HTR-8/SVneo (cell line): ENCODE measurements around the gene RXFP3.
A peak's percentile ranks its signal among the peaks of the same experiment; 100 is the strongest.
"Not testable (repeated sequence)": the region's sequence is repeated elsewhere in the genome, so short reads cannot be mapped to it uniquely, and the experiment has no call there.

Source experiments
- DNase-seq: peaks from one replicate; pipeline ENCODE4 v3.0.0; 2011; ENCODE audit warnings: low spot score, mixed read lengths; ENCODE audit not compliant: insufficient read length
- FAIRE-seq: peaks from 2 replicates; lab custom pipeline; 2011; peaks lifted over from hg19 to GRCh38; lab: Jason Lieb, UNC

RXFP3 gene, protein sequence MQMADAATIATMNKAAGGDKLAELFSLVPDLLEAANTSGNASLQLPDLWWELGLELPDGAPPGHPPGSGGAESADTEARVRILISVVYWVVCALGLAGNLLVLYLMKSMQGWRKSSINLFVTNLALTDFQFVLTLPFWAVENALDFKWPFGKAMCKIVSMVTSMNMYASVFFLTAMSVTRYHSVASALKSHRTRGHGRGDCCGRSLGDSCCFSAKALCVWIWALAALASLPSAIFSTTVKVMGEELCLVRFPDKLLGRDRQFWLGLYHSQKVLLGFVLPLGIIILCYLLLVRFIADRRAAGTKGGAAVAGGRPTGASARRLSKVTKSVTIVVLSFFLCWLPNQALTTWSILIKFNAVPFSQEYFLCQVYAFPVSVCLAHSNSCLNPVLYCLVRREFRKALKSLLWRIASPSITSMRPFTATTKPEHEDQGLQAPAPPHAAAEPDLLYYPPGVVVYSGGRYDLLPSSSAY

DNA sequence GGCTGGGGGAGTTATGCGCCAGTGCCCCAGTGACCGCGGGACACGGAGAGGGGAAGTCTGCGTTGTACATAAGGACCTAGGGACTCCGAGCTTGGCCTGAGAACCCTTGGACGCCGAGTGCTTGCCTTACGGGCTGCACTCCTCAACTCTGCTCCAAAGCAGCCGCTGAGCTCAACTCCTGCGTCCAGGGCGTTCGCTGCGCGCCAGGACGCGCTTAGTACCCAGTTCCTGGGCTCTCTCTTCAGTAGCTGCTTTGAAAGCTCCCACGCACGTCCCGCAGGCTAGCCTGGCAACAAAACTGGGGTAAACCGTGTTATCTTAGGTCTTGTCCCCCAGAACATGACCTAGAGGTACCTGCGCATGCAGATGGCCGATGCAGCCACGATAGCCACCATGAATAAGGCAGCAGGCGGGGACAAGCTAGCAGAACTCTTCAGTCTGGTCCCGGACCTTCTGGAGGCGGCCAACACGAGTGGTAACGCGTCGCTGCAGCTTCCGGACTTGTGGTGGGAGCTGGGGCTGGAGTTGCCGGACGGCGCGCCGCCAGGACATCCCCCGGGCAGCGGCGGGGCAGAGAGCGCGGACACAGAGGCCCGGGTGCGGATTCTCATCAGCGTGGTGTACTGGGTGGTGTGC lies at the start of gene RXFP3:
Gene RXFP3, plus strand, starts transcription at position 6 of the 636 bp plus-strand sequence. Its CDS starts 355 bp downstream, at position 361.
- FAIRE-seq (no peak), DNase-seq (no peak)

DNA sequence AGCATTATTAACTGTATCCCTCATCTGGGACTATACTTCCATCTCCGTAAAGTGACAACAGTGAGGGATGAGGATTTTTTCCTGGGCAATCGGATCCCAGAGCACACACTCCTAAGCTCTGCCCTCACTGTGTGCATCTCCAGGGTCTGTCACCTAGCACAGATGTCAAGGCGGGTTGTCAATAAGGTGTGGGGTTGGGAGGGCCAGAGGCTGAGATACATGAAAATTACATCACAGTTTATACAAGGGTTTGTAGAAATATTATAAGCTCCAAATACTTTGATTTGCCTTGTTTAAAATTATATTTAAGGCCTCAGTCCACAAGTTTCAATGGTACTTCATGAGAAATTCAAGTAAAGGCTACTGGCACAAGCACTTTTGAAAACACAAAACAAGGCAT lies 48.9 kb upstream of the RXFP3 start:
- FAIRE-seq, result no peak

DNA sequence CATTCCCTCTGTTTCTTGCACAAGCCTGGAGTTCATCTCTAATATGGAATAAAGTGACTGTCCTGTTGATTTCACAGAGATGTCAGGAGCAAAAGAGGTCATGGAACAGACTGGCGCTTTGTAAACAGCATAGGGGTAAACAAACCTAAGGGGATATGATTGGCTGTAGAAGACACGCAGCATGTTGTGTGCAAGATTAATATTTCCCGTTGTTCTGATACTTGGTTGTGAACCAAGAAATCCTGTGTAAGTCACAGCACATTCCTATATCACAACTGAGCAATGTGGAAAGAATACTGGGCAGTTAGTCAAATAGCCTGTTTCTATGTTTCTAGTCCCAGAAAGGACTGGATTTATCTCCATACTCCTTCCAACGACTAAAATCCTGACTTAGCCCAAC lies 47.6 kb upstream of the RXFP3 start:
- FAIRE-seq (peak; percentile 74), DNase-seq (no peak)

More for the DNA sequence above, 48.9 kb upstream of the RXFP3 start:
- DNase-seq, result no peak

DNA sequence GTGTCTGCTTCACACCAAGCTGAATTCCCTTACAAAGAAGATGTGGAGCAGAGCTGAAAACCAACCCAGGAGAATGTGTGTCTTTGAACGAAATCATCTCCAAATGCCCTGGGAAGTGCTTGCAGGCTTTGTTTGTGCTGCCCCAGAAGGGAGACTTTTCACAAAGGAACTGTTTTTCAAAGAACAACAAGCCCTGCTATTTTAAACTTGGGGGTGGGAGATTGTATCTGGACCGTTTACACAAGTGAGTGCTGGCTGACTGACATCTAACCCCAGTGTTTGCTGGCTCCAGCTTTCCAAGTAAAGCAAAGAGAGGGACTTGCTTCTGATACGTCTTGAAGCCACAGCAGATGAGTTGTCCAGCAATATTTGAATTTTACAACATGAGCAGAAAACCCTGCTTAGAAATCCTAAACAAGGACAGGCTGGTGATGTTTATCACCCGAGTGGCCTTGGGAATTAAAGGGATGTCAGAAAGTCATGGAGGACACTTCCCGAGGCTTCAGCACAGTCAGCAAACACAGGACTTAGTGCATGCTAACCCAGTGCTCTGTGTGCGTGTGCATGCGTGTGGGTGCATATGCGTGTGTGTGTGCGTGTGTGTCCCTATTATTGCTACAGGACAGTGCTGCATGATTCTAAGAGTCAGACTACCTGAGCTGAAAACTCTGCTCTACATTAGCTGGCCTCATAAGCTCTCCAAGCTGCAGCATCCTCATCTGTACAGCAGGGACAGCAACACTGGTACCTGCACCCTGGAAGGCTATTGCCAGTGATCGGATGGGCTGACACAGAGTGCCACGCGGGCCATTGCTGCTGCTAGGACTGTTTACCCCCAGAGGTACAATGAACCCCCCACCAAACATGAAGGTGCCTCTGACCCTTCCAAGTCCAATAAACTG lies 45.8 kb upstream of the RXFP3 start:
- FAIRE-seq, result peak; percentile 95

DNA sequence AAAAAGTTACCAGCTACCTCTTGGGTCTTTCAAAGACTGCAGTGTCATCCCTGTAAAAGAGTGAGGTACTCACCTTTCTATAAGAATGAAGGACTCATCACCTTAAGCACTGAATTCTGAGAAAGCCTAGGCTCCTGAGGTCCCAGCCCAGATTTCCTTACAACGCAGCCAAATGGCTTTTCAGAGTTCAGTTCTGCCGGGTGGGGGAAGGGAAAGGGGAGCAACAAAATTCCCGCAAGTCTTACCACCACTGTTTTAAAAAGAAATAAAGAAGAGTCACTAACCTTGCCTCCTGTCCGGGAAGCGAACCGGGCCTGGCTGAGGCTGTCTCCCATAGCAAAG lies 44.8 kb upstream of the RXFP3 start:
- DNase-seq (no peak), FAIRE-seq (no peak)

More for the DNA sequence above, 45.8 kb upstream of the RXFP3 start:
- peak; percentile 77 for DNase-seq

DNA sequence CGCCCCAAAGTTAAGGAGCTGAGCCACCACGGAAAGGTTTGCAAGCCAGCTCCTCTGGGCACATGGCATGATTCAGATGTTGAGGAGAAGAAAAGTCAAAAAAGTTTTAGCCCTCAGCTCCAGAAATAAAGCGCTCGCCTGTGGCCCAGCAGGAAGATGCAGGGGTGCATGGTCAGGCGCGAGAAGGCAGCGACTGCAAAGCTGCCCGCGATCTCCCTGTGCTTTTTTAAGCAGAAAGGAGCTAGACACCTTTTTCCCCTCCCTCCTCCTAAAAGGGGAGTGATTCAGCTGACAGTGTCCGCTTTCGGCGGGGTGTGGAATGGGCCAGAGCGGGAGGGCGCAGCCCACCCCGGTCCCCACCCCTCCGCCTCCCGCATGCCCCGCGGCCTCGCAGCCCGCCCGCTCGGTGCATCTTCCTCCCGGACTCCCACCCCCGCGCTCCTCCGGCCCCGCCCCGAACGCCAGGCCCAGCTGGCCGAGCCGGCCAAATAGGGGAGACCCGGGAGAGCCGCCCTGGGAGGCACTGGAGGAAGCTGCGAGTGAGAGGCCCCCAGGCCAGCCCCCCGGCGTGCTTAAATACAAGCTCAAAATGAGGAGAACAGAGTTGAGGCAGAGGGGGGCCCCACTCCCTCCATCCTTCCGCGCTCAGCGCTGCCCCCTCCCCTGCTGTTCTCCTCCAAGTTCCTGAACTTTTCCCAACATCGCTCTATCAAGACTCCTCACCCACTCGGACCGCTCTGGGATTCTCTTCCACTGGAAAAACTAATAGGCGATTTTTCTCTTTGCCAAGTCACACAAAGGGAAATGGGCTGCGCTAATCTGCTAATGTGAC lies 44.2 kb upstream of the RXFP3 start, which contains the start of gene ADAMTS12:
Gene ADAMTS12, minus strand, starts transcription at position 203 of the 832 bp plus-strand sequence. Its CDS starts 134 bp downstream, at position 69.
- DNase-seq (peak; percentile 78), FAIRE-seq (peak; percentile 89)

DNA sequence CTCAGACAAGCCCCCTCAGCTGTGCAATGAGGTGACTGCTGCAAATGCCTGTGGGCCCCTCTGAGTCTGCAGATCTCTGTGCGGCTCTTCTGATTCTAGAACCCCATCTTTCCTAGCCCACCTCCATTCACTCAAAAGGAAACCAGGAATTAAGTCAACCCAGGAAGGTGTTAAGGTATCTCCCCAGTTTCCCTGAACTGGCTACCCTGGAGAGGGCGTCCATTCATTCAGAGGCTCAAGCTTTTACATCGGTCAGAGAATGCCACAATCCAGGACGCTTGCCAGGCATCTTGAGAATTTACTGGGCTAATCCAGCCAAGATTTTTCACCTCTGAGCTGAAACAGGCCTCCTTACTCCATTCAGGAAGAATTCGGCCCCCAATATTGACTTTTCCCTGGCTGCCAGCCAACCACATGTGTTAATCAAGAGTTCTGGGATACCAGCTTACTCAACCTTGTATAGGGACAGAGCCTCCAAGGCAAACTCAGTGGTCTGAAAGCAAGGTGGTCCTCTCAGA lies 43.5 kb upstream of the RXFP3 start:
- FAIRE-seq (peak; percentile 95), DNase-seq (peak; percentile 81)

DNA sequence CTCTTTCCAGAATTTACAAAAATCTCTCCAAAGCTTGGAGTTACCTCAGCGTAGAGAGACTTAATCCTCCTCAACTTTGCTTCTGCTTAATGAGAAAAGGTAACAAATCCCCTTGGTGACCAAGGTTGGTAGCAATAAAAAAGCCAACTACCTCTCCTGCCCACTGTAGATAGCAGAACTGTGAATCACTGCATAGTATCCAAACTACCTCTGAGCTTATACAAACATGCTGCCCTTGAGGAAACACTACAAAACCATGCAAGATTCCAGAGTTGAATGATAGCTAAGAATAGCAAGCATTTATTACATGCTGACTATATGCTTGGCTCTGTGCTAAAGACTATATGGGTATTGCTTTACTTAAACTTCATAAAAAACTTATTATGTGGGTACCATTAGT lies 41.6 kb upstream of the RXFP3 start:
- FAIRE-seq (peak; percentile 72), DNase-seq (peak; percentile 24)

DNA sequence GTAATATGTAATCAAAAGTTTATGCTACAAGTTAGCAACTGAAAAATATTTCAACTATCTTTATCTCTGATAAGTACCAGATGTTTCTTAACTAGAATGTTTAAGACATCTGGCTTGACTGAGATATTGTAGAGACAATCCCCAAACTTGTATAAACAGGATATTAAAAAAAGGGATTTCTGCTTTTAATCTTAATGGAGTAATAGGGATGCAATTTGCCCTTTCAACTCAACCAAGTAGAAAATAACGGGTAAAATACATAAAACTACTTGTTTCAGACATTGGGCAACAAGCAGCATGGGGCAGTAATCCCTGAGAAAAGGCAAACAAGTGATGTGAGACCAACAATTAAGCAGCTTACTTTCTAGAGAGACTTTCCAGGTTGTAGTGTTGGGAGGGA lies 35.0 kb upstream of the RXFP3 start:
- peak; percentile 23 for FAIRE-seq
- no peak for DNase-seq

DNA sequence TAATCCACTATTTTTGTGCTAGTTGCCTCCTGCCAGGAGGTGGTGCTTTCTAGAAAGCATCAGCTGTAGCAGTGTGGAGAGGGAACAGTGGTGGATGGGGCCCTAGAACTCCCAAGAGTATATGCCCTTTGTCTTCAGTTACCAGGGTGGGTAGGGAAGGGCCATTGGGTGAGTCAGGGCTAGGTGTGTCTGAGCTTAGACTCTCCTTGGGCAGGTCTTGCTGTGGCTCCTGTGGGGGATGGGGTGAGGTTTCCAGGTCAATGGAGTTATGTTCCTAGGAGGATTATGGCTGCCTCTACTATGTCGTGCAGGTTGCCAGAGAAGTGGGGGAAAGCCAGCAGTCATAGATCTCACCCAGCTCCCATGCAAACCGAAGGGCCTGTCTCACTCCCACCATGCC lies 33.1 kb upstream of the RXFP3 start:
- FAIRE-seq, result no peak
- no peak for DNase-seq

DNA sequence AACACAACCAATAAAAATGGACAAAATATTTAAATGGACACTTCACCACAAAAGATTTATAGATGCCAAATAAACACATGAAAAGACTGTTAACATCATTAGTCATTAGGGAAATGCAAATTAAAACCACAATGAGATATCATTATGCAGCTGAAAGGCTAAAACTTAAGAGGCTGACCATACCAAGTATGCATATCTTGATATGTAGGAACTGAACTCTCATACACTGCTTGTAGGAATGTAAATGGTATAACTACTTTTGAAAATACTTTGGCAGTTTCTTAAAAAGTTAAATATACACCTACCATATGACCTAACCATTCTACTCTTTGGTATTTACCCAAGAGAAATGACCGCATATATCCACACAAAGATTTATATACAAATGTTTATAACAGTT lies 30.8 kb upstream of the RXFP3 start:
- DNase-seq, result no peak
- FAIRE-seq, result no peak

DNA sequence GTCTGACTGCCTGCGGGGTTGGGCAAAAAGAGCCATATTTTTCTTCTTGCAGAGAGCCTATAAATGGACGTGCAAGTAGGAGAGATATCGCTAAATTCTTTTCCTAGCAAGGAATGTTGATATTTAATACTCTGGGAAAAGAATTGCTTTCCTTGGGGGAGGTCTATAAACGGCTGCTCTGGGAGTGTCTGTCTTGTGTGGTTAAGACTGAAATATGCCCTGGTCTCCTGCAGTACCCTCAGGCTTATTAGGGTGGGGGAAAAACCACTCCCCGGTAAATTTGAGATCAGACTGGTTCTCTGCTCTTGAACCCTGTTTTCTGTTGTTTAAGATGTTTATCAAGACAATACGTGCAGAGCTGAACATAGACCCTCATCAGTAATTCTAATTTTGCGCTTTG lies 29.9 kb upstream of the RXFP3 start:
- FAIRE-seq, result not testable (repeated sequence)

DNA sequence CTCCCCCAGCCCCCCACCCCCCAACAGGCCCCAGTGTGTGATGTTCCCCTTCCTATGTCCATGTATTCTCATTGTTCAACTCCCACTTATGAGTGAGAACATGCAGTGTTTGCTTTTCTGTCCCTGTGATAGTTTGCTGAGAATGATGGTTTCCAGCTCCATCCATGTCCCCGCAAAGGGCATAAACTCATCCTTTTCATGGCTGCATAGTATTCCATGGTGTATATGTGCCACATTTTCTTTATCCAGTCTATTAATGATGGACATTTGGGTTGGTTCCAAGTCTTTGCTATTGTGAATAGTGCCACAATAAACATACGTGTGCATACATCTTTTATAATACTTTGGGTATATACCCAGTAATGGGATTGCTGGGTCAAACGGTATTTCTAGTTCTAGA lies 21.3 kb upstream of the RXFP3 start:
- FAIRE-seq, DNase-seq: not testable (repeated sequence)

More for the DNA sequence above, 29.9 kb upstream of the RXFP3 start:
- not testable (repeated sequence) for DNase-seq

DNA sequence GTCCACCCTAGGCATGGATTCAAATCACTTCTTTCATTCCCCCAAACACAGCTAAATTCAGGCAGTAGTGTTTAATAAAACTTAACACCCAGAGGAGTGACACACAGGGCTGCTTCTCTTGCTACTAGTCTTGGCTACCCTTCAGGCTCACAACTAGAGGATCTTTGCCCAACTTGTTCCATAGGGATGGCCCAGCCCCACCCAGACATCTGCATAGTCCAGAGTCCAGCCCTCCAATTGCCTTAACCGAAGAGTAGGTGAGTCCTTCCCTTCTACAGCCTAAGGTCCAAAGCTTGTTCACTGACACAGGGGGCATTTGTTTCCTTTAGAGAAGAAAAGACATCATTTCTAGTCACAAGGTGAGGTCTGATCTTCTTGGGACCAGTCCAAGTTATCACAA lies 15.2 kb upstream of the RXFP3 start:
- no peak for DNase-seq
- FAIRE-seq, result no peak

DNA sequence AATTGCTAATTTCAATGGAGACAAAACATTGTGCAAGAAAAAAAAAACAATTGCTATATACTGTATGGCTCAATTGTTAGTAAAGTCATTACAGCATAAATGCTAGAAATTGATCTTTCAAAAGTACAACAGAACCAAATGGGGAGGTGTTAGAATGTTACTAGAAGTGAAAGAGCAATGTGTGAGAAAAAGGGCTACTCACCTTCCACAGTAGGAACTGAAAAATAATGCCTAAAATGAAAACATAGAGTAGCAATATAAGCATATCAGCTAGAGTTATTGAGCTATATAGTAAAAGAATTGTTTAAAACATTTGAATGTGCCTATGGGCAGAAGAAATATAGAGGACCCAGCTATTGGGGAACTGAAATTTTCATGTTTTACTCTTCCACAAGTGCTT lies 10.9 kb upstream of the RXFP3 start:
- DNase-seq (no peak), FAIRE-seq (no peak)

DNA sequence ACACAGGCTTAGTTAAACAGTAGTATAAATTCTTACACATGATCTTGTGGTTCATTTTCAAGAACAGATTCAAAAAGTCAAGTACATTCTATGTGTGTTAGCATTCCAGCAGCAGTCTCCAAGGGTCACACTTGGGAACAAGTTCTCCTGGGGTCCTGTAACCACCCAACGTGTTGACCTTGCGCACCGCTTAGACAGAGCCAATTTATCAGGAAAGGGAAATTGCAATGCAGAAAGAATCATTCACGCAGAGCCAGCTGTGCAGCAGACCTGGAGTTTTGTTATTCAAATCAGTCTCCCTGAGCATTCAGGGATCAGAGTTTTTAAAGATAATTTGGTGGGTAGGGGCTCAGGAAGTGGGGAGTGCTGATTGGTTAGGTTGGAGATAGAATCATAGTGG lies 8.5 kb upstream of the RXFP3 start:
- DNase-seq (no peak), FAIRE-seq (no peak)

DNA sequence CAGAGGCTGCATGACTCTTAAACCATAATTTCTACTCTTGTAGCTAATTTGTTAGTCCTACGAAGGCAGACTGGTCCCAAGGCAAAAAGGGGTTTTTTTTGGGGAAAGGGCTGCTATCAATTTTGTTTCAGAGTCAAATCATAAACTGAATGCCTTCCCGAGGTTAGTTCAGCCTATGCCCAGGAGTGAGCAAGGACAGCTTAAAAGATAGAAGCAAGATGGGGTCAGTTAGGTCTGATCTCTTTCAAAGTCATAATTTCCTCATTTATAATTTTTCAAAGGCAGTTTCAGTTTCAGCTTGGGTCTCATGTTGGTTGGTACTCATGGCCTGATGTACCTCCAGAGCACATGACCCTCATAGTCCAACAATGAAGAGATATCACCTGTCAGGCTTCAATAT lies 7.9 kb upstream of the RXFP3 start:
- FAIRE-seq (peak; percentile 16), DNase-seq (no peak)

DNA sequence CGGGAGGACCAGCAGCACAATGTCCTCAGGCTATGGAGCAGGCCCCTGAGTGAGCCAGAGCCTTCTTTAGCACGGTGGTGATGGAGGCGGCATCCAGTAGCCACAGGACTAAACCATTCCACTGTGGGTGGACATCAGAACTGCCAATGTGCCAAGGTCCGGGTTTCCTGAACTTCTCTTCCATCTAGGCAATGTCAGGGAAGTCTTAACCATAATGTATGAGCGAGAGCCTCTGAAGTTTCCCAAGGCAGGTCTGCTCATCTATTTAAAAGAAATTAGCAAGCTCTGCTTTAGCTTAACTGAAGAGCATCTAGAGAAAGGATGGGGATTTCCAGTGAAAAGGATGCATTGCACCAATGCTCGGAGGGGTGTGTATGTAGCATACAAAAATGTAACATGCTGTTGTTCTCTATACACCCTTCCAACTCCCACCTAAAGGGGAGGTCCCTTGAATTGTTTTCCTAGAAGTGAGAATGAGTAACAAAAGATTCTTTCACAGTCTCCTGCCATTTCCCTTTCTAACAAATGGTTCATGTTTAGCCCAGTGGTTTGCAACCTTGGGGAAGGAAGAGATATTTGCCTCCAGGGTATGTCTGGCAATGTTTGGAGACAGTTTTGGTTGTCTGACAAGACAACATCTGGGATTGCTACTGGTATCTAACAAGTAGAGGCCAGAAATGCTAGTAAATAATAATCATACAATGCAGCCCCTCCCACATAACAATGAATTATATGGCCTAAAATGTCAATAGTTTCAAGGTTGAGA lies 6.1 kb upstream of the RXFP3 start:
- FAIRE-seq (peak; percentile 42), DNase-seq (no peak)

DNA sequence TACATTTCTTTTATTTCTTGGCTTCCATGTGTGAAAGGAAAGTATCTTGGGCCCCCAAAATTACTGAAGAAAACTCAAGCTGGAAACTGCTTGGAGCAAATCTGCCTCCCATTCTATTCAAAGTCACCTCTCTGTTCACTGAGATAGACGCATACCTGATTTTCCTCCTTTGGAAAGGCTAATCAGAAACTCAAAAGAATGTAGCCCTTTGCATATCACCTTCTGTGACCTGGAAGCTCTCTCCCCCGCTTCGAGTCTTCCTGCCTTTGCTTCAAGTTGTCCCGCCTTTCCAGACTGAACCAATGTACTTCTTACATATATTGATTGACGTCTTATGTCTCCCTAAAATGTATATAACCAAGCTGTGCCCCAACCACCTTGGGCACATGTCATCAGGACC lies 5.0 kb upstream of the RXFP3 start:
- no peak for FAIRE-seq
- no peak for DNase-seq
